GM10847 (cell line): ENCODE data around the gene INSIG1.

Experiments used
- POLR2A ChIP-seq: IDR thresholded peaks from 2 replicates; pipeline ENCODE4 v1.6.1; 2011; ENCODE audit not compliant: insufficient read length; ENCODE audit errors: extremely low read depth

INSIG1 gene

DNA sequence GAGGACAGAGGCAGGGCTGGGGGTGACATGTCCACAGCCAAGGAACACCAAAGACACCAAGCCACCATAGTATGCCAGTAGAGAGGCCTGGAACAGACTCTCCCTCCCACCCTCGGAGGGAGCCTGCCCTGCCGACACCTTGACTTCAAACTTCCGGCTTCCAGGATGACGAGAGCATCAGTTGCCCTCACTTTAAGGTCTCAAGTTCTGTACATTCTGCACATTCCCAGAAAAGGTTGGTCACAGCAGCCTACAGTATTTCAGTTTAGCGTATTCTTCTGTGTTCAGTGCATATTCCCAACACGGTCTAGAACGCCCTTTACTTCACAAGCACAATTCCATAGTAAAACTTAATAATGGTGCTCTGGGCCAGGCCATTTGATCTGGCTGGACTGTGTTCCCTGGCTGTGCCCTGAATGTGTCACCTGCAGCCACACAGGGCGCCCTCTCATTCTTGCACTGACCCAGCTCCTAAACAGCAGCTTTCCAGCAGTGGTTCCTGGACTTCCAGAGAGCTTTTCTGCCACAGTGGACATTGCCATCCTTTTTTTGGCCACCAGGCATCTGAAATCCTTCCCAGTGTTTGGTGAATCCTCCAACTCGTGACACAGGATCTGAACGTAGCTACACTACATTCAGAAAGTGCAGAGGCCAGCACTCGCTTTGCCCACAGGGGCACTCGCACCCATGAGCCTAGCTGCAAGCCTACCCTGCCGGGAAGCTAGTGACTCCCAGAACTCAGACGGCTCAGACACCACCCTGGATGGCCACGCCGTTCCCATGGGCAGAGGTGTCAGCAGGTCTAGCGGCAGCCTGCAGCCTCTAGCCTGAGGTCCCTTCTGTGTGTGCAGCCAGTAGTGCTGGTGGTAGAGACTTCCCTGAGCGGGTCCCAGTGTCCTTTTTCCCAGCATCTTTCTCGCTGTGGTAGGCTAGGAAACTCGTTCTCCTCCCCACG, 36.4 kb upstream of the INSIG1 start:
- TF ChIP-seq POLR2A: no peak

DNA sequence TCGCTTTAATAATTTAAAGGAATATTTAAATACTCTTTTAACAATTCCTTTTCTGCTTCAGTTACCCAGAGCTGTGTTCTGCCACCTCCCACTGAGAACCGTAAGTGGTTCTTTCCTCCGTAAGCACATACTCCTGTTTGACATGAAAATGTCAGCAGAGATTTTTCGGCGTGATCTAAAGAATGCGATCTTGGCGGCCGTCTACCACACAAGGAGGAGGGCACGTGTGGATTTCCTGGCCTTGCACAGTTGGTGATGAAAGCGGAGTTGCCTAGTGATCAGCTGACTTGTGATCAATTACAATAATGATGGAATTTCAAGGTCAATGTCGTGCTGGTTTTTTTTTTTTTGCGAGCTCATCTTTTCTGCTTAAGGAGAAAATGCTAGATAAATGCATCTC, 35.6 kb upstream of the INSIG1 start:
- TF ChIP-seq POLR2A: no peak

DNA sequence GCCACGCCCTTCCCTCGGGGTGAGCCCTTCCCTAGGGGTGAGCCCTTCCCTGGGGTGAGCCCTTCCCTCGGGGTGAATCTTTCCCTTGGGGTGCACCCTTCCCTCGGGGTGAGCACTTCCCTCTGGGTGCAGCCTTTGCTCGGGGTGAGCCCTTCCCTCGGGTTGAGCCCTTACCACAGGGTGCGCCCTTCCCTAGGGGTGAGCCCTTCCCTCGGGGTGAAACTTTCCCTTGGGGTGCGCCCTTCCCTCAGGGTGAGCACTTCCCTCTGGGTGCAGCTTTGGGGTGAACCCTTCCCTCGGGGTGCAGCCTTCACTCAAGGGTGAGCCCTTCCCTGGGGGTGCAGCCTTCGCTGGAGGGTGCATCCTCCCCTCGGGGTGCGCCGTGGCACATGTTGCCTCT, 34.6 kb upstream of the INSIG1 start:
- TF ChIP-seq POLR2A: no peak

DNA sequence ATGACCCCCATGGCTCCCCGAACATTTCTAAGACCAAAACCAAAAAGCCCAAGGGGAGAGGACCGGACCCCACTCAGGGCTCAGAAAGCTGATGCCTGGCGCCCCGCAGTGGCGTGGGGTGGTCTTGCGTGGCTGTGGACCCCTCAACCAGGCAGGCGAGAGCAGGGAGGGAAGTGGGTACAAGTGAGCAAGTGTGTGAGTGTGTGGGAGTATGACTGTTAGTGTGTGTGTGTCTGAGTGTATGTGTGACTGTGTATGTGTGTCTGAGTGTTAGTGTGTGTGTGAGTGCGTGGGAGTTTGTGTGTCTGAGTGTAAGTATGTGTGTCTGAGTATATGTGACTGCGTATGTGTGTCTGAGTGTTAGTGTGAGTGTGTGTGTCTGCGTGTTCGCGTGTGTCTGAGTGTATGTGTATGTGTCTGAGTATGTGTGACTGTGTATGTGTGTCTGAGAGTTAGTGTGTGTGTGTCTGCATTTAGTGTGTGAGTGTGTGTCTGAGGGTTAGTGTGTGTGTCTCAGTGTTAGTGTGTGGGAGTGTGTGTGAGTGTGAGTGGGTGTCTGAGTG, 34.0 kb upstream of the INSIG1 start:
- no peak for TF ChIP-seq POLR2A

DNA sequence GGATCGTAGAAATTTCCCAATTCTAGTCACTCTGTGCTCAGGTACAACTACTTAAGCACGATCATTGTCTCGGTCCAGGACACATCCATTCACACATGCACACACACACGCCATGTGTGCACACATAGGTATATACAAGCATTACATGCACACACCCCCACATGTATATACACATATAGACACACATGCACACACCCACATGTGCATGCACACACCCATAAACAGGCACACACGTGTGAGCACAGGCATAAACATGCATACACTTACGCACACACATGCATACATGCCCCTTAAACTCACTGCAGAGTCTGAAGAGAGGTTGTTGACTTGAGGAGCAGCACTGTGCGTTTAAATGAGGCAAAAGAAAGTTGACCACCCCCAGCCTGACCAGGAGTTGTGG, 32.5 kb upstream of the INSIG1 start:
- no peak for TF ChIP-seq POLR2A

DNA sequence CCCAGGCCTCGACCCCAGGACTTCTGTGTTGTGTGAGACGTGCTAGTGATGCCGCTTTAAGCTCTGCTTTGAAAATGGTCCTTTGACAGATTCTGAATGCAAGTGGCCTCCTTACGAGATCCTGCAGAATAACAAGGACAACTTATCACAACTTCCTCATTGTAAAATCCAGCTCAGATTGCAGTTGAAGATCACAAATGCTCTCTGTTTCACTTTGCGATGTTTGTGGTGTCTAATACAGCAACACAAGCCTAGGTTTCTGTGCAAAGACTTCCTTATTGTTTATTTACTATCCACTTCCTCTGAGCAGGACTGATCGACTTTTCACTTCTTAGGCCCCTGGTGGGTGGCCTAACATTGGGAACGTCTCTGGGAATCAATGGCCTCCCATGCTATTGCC, 31.7 kb upstream of the INSIG1 start:
- TF ChIP-seq POLR2A: no peak

DNA sequence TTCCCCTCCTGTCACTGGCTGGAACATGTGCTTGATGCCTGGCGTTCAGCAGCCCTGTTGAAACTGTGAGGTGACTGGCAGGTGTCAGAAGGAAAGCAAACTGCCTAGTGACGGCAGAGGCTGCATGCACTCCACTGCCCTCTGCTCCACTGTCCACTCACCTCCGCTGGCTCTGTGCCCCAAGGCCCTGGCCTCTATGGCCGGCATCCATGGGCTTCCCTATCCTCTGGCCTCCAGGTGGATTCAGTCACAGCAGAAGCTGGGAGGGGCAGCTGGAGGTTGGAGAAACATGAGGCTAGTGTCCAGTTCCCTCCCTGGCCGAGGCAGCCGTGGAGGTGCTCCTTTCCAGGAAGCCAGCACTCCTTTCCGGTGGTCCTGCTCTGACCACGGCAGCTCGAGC, 31.2 kb upstream of the INSIG1 start:
- no peak for TF ChIP-seq POLR2A

DNA sequence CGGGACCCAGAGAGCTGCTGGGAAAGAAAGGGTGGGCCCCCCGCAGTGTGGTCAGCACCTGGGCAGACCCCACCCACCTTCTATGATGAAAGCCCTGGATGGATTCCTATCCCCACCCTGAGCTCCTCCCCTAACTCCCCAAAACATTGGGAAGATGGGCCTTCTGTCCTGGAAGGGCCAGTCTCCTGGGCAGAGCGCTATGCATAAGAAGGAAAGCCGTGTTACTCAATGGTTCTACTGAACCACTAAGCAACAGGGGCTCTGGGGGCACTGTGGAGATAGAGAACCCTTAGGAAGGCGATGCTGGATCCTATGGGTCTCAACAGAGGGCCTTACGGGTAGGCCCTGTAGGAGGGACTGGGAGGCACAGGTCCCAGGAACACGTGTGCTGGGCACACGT, 30.7 kb upstream of the INSIG1 start:
- no peak for TF ChIP-seq POLR2A

DNA sequence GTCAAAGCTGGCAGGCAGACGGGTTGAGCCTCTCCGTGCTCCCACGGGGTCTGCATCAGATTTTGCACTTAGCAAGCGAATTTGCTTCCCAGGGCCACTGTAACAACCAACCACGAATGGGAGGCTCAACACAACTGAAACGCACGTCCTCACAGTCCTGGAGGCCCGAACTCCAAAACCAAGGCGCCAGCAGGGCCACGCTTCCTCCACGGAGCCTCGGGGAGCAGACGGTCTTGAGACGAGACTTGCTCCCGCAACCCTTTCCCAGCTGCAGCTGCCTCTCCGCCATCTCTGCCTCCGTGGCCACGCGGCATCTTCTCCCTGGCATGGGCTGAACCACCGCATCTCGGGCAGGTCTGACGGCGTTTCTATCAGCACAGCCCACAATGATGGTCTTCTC, 30.2 kb upstream of the INSIG1 start:
- TF ChIP-seq POLR2A: no peak

DNA sequence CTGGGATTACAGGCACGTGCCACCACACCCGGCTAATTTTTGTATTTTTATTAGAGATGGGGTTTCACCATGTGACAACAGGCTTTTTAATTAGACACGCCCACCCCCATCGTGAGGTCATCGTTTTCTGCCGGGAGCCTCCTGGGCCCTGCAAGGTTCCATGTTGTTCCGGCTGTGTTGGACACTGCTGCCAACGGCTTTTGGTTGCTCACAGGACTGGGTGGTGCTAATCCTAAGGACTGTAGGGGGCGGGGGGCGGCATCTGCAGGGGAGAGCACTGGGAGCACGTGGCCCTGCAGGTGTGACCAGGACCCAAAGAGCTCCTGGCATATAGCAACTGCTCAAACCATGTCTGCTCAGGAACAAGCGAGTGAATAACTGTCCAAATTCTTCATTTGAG, 29.5 kb upstream of the INSIG1 start:
- no peak for TF ChIP-seq POLR2A

DNA sequence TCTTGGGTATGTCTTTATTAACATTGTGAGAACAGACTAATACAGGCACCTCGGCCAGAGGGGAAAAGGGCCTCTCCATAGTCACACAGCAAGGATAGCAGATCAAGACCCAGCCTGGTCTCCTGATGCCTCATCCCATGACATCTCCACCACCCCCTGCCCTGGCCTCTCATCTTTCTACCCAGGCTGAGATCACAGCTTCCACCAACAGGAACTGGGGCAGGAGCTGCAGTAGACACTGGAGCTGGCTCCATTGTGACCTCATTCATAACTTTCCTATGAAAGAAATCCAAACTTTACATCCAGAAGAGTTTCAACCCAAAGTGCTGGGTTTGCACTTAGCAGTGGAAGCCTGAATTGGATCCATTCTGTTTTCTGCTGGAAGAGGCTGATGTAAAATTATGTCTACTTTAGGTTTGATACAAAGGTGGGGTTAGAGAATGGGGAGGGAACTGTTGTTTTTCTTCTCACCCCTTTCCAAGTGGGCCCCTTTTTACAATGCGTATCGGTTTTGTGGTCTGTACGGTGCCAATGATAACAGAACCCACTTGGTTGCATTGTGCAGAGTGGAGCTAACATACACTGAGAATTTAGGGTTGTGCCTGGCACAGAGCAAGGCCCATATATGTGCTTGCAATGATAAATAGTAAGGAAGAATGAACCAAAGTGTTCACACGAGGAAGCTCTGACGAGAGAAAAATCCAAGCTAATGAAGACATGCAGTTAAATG, 28.6 kb upstream of the INSIG1 start:
- no peak for TF ChIP-seq POLR2A

DNA sequence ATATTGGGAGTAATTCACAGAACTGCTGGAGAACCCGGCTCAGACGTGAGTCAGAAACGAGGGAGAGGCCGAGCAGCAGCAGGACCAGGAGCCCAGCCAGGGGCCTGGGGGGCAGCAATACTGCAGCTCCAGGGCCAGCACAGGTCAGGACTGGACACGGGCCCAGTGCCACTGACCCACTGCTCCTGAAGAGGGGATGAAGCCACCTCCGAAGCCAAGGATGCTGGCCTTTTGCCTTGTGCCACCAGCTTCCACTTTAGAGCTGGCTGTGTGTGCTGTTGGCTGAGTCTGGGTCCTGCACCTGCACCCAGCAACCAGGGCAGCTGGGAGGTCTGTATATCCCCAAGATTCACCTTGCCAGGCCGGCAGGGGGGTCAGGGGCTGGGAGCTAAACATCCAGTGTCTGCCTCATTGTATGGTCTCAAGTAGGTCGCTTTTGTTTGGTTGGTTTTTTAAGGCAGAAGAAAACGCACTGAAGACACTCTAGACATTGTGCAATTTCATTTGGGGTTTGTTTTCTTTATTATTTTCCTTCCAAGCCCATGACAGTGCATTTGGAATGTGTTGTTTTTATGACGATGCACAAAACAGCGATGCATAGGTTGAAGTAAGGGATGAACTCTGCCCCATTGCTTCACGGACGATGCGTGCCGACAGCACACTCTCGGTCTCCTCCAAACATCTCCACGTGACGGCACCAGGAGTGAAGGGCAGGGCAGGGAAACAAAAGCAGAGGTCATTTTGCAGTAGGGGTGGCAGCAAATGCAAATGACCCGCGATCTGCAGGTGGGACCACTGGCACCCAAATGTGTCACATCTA, 27.7 kb upstream of the INSIG1 start:
- no peak for TF ChIP-seq POLR2A

DNA sequence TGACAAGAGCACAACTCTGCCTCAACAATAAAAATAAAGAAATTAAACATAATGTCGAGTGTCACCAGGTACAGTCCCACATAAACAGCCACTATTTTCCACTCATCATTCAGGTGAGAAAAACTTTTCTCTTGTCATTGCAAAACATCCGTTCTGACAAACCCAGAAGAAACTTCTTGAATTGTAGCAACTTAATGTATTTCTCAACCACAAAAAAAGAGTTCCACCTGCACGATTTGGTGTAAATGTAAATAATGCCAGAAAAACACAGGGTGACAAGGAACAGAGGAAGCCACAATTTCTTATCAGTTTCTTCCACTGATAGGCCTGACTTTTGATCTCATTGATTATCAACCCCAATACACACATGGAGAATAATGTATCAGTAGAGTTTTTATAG, 26.8 kb upstream of the INSIG1 start:
- no peak for TF ChIP-seq POLR2A

DNA sequence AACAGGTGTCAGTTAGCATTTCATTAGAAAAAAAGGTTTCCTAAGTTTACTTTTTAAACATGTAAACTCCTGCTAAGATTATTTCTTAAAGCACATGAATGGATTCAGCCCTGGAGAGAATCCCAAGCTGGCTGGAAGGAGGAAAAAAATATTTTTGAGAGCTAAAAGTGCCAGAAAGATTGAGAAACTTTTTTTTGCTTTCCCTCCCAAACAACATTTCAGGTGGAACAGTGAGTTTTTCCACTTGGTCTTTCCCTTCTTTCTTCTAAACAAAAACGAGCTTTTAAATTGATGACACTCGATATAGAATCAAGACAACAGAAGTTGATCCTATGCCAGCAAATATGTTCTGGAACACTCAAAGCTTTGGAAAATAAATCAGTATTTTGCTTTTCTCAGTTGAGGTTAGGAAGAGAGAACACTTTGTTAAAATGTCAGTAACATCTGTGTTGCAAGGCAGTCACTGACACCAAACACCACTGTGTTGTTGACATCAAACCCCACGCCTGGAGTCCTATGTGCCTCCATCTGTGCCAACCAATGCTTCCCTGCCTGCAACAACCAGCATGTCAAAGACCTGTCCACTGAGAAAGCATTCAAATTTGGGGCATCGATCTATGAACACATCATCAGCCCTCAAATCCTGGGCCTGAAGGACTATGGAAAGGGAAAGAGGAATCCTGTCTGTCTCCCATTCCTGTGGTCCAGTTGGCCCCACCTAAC, 22.9 kb upstream of the INSIG1 start:
- no peak for TF ChIP-seq POLR2A
